WTC11 (cell line): ENCODE measurements around the gene RFX8.

Experiments
- TF ChIP-seq, protein P1 (sequence below): sonication (generic); formaldehyde crosslinking; IDR thresholded peaks from 2 replicates; pipeline ENCODE4 v1.8.1; 2022; ENCODE audit warnings: mild to moderate bottlenecking, moderate library complexity, missing genetic modification reagents
- TF ChIP-seq, protein P2 (sequence below): sonication (generic); formaldehyde crosslinking; IDR thresholded peaks from 2 replicates; pipeline ENCODE4 v1.8.0; 2022; ENCODE audit warnings: mild to moderate bottlenecking, missing genetic modification reagents
- TF ChIP-seq, protein P3 (sequence below): fragments of 200-600 bp; IDR thresholded peaks from 2 replicates; pipeline ENCODE4 v1.8.0; 2022; ENCODE audit warnings: antibody characterized with exemption

DNA sequence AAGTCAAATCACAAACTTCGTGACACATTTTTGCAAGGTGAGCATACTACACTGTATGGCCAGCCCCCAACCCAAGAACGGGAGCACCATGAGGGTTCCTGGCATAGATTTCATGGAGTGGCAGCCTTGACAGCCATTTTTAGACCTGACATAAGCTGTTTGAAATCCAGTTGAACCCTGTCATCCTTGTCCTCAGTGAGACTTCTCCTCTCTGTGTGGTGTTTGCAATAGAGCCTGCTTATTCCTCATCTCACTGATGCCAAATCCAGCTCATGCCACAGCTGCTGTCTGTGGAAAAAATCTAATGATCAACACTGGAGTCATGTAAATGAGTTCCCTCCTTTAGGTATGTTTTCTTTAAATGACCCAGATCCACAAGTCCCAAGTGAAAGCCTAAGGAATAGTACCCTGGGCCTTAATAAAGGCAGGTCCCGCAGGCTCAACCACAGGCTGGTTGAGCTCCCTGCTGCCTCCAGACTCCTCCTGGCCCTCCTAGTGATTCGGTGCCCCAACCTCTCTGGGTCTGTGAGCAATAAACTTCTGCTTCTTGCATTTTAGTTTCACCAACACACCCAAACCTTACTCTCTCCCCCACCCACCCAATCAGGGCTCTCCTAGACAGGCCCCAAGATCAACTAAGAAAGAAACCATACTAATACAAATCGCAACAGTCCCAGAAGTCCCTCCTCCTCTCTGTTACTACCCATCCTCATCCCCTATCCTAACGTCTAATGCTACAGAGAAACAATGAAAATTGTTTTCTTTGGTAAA, 79.2 kb downstream of the RFX8 start:
- TF ChIP-seq, protein P1, sequence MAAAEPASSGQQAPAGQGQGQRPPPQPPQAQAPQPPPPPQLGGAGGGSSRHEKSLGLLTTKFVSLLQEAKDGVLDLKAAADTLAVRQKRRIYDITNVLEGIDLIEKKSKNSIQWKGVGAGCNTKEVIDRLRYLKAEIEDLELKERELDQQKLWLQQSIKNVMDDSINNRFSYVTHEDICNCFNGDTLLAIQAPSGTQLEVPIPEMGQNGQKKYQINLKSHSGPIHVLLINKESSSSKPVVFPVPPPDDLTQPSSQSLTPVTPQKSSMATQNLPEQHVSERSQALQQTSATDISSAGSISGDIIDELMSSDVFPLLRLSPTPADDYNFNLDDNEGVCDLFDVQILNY (CRISPR knock-in tag), result no peak
- TF ChIP-seq, protein P2, sequence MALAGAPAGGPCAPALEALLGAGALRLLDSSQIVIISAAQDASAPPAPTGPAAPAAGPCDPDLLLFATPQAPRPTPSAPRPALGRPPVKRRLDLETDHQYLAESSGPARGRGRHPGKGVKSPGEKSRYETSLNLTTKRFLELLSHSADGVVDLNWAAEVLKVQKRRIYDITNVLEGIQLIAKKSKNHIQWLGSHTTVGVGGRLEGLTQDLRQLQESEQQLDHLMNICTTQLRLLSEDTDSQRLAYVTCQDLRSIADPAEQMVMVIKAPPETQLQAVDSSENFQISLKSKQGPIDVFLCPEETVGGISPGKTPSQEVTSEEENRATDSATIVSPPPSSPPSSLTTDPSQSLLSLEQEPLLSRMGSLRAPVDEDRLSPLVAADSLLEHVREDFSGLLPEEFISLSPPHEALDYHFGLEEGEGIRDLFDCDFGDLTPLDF (CRISPR knock-in tag), result no peak
- TF ChIP-seq, protein P3, sequence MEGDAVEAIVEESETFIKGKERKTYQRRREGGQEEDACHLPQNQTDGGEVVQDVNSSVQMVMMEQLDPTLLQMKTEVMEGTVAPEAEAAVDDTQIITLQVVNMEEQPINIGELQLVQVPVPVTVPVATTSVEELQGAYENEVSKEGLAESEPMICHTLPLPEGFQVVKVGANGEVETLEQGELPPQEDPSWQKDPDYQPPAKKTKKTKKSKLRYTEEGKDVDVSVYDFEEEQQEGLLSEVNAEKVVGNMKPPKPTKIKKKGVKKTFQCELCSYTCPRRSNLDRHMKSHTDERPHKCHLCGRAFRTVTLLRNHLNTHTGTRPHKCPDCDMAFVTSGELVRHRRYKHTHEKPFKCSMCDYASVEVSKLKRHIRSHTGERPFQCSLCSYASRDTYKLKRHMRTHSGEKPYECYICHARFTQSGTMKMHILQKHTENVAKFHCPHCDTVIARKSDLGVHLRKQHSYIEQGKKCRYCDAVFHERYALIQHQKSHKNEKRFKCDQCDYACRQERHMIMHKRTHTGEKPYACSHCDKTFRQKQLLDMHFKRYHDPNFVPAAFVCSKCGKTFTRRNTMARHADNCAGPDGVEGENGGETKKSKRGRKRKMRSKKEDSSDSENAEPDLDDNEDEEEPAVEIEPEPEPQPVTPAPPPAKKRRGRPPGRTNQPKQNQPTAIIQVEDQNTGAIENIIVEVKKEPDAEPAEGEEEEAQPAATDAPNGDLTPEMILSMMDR, result no peak
